Medulla oblongata (tissue), 1 donor: ENCODE data around the gene SLC39A9.
"Not testable (repeated sequence)": the region's sequence is repeated elsewhere in the genome, so short reads cannot be mapped to it uniquely, and the experiment has no call there.

Experiments
- DNase-seq: peaks from one replicate; pipeline ENCODE4 v3.0.0-alpha.2; 2015; ENCODE audit errors: extremely low spot score

Gene SLC39A9

DNA sequence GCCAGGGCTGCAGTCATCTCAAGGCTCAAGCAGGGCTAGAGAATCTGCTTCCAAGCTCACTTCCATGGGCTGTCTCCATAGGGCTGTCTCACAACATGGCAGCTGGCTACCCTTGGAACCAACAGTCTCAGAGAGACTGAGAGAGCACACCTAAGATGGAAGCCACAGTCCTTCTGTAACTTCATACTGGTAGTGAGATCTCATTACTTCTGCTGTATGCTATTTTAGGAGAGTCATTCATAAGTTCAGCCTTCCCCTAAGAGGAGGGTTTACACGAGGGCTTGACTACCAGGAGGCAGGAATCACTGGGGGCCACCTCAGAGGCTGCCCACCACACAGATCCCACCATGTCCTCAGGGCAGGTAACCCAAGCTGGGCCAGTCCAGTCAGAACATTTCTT is 30.1 kb upstream of the SLC39A9 start:
- no peak for DNase-seq

GRCh38 chr14:69370061-69370460 is 28.4 kb upstream of the SLC39A9 start:
- DNase-seq = no peak

DNA sequence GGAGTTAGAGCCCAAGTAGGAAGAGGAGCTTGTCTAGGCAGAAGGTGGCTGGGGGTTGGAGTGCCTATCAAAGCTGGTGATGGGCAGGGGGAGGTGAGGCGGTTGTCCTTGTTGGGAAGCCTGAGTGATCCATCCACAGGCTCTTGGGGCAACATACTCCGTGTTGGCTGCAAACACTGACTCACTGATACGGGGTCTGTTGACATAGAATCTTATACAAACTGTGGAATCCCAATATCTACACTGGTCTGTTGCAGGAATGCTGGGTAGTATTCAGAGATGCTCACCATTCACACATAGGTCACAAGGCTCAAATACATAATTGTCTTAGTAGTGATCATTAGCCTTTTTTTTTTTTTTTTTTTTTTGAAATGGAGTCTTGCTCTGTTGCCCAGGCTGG is 26.3 kb upstream of the SLC39A9 start:
- no peak for DNase-seq

DNA sequence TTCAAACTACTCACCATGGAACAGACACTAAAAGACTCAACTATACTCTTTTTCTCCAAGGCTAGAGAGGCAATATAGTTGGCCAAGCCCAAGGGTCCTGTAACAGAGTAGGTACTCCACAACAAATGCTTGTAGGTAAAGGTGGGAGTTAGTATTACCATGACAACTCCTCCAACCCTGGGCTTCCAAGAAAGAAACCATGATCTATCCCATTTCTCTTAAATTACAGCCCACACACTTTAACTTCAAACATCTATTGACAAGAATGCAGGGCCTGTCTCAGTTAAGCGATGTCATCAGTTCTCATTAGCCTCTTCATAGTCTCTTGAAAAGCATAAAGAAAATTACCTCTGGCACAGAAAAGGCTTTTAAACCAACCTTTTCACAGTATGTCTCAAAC is 25.4 kb upstream of the SLC39A9 start:
- DNase-seq = no peak

GRCh38 chr14:69374235-69374634 is 24.3 kb upstream of the SLC39A9 start:
- no peak for DNase-seq

- no peak for DNase-seq
These were observed 23.3 kb upstream of the SLC39A9 start for GRCh38 chr14:69375182-69375581.

GRCh38 chr14:69375722-69376121 is 22.8 kb upstream of the SLC39A9 start:
- no peak for DNase-seq

GRCh38 chr14:69376439-69376838 is 22.1 kb upstream of the SLC39A9 start:
- no peak for DNase-seq

GRCh38 chr14:69378274-69378673 is 20.2 kb upstream of the SLC39A9 start:
- DNase-seq = no peak

GRCh38 chr14:69387311-69387710 is 11.2 kb upstream of the SLC39A9 start:
- no peak for DNase-seq

GRCh38 chr14:69391400-69391799 is 7.1 kb upstream of the SLC39A9 start:
- not testable (repeated sequence) for DNase-seq

DNA sequence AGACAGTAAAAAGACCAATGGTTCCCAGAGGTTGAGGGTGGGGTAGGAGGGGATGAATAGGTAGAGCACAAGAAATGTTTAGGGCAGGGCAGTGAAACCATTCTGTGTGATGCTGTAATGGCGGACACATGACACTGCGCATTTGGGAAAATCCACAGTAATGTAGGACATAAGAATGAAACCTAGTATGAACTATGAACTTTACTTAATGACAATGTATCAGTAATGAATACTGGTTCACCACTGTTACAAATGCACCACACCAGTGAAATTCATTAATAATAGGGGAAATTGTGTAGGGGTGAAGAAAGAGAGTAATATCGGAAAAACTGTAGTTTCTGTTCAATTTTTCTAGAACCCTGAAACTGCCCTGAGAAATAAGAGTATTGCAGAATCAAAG is 6.0 kb upstream of the SLC39A9 start:
- no peak for DNase-seq

- DNase-seq = no peak
These were observed 2.6 kb upstream of the SLC39A9 start for GRCh38 chr14:69395929-69396328.

- DNase-seq = no peak
These were observed 322 bp downstream of the SLC39A9 start for GRCh38 chr14:69398818-69399210.

GRCh38 chr14:69399750-69400149 is 1.3 kb downstream of the SLC39A9 start:
- no peak for DNase-seq

DNA sequence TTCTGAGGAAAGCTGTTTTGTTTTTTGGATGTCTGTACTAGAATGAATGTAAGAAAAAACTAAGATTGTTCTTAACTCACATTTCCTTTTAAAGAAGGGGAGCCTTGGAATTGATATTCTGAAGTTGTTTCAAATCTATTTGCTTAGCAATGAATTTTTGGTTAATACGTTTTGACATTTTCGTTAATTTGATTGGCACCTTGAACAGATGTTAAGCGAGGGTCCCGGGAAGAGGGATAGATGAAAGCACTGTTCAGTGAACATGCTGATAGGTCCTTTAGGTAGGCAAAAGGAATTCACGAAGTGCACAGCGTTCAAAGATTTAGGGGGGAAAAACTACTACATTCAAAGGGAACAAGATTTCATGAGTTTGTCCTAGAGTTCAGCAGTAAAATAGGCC is 1.7 kb downstream of the SLC39A9 start:
- DNase-seq = no peak

GRCh38 chr14:69401841-69402240 is 3.3 kb downstream of the SLC39A9 start:
- DNase-seq = no peak

- DNase-seq = no peak
These were observed 6.0 kb downstream of the SLC39A9 start for GRCh38 chr14:69404478-69404877.

- DNase-seq = no peak
These were observed 6.4 kb downstream of the SLC39A9 start for GRCh38 chr14:69404883-69405282.

GRCh38 chr14:69405762-69406161 is 7.3 kb downstream of the SLC39A9 start:
- no peak for DNase-seq

GRCh38 chr14:69408331-69408960 is 10.0 kb downstream of the SLC39A9 start:
- DNase-seq = no peak

GRCh38 chr14:69413483-69413882 is 15.0 kb downstream of the SLC39A9 start:
- no peak for DNase-seq

DNA sequence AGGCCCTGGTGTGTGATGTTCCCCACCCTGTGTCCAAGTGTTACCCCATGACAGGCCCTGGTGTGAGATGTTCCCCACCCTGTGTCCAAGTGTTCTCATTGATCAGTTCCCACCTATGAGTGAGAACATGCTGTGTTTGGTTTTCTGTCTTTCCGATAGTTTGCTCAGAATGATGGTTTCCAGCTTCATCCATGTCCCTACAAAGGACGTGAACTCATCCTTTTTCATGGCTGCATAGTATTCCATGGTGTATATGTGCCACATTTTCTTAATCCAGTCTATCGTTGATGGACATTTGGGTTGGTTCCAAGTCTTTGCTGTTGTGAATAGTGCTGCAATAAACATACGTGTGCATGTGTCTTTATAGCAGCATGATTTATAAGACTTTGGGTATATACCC is 17.6 kb downstream of the SLC39A9 start:
- not testable (repeated sequence) for DNase-seq

DNA sequence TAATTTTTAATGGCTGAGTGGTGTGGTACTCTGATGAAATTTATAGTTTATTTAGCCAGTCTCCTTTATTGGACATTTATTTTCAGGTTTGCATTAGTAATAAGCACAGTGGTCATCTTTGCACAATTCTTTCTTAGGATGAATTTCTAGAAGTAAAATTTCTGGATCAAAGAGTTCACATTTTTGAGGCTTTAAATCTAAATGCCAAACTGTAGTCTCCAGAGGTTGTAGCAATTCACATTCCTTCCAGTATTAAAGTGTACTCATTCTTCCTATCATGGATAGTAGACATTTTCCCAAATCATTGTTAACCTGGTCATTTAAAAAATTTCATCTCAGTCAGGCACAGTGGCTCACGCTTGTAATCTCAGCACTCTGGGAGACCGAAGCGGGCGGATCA is 24.8 kb downstream of the SLC39A9 start:
- no peak for DNase-seq
